GM12874 (cell line): ENCODE measurements around the gene MS4A8.

Experiments
- TF ChIP-seq, protein P1 (sequence below): IDR thresholded peaks from 2 replicates; pipeline ENCODE4 v1.5.1; 2011; ENCODE audit warnings: low read depth, mild to moderate bottlenecking, control low read depth, low read length, moderate library complexity; ENCODE audit not compliant: insufficient read depth

The MS4A8 gene

DNA sequence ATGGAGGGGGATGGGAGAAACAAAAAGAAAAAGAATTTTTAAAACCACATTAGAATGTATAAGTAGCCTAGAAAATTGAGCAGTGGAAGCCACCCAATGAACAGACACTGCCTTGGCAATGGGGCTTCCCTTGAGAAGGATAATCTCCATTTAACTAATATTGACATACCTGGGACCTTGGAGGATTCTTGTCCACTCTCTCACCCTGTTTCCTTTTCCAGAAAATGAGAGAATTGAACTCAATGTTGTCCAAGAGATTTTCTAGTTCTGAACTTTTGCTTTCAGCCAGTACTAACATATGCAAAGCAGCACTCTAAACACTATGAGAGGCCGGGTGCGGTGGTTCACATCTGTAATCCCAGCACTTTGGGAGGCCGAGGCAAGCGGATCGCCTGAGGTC, 524 bp downstream of the MS4A8 start:
- TF ChIP-seq, protein P1, sequence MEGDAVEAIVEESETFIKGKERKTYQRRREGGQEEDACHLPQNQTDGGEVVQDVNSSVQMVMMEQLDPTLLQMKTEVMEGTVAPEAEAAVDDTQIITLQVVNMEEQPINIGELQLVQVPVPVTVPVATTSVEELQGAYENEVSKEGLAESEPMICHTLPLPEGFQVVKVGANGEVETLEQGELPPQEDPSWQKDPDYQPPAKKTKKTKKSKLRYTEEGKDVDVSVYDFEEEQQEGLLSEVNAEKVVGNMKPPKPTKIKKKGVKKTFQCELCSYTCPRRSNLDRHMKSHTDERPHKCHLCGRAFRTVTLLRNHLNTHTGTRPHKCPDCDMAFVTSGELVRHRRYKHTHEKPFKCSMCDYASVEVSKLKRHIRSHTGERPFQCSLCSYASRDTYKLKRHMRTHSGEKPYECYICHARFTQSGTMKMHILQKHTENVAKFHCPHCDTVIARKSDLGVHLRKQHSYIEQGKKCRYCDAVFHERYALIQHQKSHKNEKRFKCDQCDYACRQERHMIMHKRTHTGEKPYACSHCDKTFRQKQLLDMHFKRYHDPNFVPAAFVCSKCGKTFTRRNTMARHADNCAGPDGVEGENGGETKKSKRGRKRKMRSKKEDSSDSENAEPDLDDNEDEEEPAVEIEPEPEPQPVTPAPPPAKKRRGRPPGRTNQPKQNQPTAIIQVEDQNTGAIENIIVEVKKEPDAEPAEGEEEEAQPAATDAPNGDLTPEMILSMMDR = no peak

GRCh38 chr11:60700689-60701468, 1.5 kb downstream of the MS4A8 start:
- TF ChIP-seq, protein P1 = peak; percentile 23; the same call in 1 of the 2 replicates

- TF ChIP-seq, protein P1 = no peak
Measured at GRCh38 chr11:60701469-60701818, 2.0 kb downstream of the MS4A8 start.

GRCh38 chr11:60703374-60703773, 4.0 kb downstream of the MS4A8 start:
- TF ChIP-seq, protein P1 = no peak

- TF ChIP-seq, protein P1 = no peak
Measured at GRCh38 chr11:60705895-60706294, 6.5 kb downstream of the MS4A8 start.

GRCh38 chr11:60706931-60707330, 7.5 kb downstream of the MS4A8 start:
- TF ChIP-seq, protein P1 = no peak

DNA sequence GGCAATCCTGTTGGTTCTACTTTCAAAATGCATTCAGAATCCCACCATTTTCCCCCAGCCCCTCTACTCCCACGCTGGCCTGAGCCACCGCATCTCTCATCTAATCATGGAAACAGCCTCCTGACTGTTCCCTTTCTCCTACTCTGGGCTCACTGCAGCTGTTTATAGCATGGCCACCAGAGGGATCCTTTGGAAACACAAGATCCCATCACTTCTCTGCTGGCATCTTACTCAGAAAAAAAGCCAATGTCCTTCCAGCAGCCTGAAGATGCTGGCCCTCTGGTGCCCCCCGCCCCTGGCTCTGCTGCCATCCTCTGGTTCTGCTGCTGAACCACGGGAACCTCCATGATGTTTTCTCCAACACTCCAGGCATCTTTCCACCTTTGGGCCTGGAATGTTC, 11.1 kb downstream of the MS4A8 start:
- TF ChIP-seq, protein P1 = no peak
